Thyroid gland (tissue), 4 donors: Measurements from ENCODE around the gene CCL18.
"Not testable (repeated sequence)": the region's sequence is repeated elsewhere in the genome, so short reads cannot be mapped to it uniquely, and the experiment has no call there.

ENCODE experiments used
- CTCF ChIP-seq, 6 experiments: fragments of 200-600 bp in 3 of 6; fragments of 450-650 bp in 3 of 6; sonication (generic) in 3 of 6; IDR thresholded peaks; one replicate each; pipeline ENCODE4 v1.5.1; 2016 to 2019; ENCODE audit warnings: antibody characterized with exemption in 6 of 6, mild to moderate bottlenecking in 2 of 6, inconsistent platforms in 1 of 6, moderate library complexity in 1 of 6
- POLR2A ChIP-seq, 2 donors: fragments of 450-650 bp; IDR thresholded peaks; one replicate each; pipeline ENCODE4 v1.6.1; 2017; ENCODE audit warnings: antibody characterized with exemption in 2 of 2, mild to moderate bottlenecking in 2 of 2, moderate library complexity in 1 of 2

DNA sequence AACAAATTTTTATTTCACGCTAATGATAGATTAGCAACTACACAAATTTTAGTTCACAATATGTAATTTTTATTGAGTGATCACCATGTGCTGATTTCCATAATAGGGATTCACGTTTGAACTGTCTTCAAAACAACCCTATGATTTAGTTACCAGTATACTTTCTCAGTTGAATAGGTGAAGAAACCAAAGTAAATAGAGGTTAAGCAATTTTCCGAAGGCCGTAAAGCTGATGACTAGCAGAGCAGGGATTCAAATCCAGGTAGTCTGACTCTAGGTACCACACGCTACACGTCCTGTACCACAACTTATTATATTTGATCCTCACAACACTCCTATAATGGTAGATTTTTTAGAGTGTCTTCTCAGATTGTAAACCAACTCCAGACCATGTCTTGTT lies 28.6 kb downstream of the CCL18 start:
- not testable (repeated sequence) for TF ChIP-seq CTCF, POLR2A (IDR thresholded peaks at IDR 0.05)
